Stromal cell of bone marrow (primary cell): ENCODE results near the gene POLR3H.
"Not testable (repeated sequence)": the region's sequence is repeated elsewhere in the genome, so short reads cannot be mapped to it uniquely, and the experiment has no call there.

ENCODE experiments used
- DNase-seq: peaks from one replicate; pipeline ENCODE4 v3.0.0-alpha.2; 2012; ENCODE audit warnings: low read depth

The POLR3H gene

DNA sequence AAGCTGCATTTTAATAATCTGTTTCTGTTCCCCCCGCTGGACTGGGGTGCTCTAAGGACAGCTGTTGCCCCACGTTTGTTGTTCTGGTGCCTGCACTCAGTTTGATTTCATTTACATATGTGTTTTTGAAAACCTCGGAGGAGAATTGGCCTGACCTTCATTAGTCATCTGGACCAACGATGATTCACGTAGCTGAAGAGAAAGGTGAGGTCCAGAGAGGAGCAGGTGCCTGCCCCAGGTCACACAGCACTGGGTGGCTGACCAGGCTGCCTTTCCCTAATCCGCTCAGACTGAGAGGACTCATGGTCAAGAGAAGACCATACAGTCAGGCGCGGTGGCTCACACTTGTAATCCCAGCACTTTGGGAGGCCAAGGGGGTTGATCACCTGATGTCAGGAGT lies 20.3 kb upstream of the POLR3H start:
- no peak for DNase-seq

DNA sequence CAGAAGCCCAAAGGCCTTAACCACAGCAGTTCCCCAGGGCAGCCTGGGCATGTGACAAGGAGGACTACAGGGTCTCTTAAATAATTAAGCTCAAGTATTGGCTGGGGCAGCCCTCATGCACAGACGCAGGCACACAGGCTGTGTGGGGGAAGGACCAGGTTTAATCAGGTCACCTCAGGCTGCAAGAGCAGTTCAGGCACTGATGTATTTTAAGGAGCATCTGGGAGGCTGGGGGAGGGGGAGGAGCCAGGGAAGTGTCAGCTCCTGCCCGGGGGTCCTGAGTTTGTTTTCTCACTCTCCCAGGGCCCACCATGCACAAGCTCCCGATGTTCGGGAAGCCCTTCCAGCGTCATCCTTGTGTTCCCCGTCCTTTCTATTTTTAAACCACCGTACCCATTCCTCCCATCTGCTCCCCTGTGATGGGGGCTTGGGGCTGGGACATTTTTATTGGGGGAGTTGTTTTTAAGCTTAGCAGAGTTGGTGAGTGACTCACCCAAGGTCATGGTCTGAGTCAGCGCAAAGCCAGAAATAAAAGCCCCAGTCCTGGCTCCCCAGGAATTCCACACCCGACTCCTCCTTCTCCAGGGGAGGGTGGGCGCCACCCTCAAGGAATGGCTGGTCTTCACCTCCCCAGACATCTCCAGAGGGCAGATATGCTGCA lies 18.9 kb upstream of the POLR3H start:
- DNase-seq, result no peak

DNA sequence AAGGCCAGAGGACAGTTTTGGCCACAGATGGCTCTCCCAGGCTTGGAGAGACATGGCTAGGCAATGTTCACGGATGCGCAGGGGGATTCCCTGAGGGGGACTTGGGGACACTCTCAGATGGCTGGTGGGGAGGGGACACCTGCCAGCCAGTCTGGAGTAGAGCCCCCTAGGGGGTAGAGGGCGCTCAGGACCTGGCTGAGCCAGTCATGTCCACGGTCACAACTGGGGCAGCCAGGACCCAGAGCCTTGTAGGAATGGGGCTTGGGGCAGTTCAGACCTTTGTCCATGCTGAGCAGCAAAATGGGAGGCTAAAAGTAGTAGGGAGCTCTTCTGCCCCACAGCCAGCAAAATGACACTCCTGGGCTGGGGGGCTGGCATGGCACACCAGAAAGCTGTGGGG lies 18.2 kb upstream of the POLR3H start:
- DNase-seq, result no peak

DNA sequence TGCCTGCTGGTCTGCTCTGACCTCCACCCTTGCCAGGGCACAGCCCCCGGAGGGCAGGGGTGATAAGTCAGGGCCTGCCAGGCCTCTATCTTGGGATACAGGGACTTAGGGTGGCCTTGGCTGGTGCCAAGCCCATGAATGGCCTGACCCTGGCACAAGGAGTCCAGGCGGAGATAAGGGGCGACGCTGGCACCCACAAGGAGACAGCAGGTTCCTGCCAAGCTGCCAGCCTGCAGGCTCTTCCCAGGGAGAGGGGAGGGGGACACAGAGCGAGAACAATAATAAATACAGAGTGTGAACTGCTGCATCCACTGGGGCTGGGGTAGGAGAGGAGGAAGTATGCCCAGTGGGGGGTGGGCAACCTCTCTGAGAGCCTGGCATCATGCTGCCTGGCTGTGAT lies 17.5 kb upstream of the POLR3H start:
- no peak for DNase-seq

DNA sequence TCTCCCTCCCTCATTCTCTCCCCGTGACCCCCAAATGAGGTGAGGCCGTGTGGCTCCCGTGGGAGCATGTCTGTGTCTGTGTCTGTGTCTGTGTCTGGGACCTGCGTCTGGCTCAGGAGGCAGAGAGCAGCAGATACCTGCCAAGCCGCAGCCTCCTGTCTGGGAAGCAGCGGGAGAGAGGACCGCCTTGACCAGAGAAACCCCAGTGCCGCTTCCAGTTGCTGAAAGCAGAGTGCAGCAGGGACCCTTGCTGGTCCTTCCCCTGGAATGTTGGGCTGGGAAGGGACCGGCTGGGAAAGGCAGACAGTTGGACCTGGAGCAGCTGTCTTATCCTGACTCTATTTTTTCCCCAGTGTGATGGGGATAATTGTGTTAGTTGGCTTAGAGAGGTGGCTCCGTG lies 17.1 kb upstream of the POLR3H start:
- DNase-seq, result no peak

DNA sequence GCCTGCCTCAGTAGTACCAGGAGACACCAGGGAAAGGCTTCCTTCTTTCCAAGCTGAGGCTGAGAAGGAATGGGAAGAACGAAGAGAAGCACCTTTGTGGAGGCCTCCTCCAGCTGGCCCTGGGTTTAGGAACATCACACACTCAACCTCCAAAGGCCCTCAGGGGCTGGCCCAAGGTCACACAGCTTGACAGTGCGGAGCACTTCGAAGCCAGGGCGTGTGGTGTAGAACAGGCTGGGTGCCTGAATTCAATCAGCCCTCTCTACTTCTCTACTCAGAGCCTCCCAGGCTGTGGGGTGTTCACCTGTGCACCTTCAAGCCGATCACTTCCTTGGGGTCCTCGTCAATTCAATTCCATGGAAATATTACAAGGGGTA lies 15.8 kb upstream of the POLR3H start:
- DNase-seq, result no peak

DNA sequence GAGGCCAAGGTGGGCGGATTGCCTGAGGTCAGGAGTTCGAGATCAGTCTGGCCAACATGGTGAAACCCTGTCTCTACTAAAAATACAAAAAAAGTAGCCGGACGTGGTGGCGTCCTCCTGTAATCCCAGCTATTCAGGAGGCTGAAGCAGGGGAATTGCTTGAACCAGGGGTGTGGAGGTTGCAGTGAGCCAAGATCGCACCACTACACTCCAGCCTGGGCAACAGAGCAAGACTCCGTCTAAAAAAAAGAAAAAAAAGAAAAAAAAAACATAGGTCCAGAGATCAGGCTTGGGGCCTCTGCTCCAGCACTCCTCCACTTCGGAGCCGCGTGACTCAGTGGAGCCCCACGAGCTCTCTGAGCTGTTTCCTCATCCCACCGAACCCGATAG lies 14.0 kb upstream of the POLR3H start:
- not testable (repeated sequence) for DNase-seq

DNA sequence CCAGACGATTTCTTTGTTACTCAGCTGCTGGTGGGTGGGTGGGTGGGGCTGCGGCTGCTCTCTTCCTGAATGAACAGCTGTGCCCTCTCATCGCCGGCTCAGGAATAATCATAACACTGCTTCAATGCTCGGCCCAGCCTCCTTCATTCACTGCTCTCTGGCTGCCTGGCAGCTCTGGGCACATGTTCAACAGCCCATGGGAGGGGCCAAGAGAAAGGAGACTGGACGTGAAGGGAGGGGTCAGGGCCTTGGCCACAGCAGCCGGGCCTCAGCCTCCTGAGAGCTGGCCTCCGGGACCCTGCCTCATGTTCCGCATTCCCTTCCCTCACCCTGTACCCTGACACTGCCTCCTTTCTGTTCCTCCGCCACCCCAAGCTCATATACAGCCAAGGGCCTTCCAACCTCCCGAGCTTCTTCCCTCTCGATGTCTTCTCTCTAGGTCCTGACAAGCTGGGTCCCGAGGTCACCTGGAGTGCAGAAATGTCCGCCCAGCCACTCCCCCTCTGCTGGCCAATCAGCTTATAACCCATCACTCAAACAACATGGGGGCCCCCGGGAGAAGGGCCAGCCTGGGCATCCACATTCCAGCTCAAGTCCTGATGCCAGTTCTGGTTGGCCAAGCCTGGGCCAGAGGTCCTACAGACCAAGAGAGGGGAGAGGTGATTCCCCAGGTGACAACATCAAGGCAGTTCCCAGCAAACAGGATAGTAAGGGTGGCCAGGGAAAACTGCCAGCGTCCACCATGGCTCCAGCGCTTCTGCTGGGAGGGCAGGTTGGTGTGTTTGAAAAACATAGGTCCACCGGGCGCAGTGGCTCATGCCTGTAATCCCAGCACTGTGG lies 13.4 kb upstream of the POLR3H start:
- peak; percentile 81 for DNase-seq

DNA sequence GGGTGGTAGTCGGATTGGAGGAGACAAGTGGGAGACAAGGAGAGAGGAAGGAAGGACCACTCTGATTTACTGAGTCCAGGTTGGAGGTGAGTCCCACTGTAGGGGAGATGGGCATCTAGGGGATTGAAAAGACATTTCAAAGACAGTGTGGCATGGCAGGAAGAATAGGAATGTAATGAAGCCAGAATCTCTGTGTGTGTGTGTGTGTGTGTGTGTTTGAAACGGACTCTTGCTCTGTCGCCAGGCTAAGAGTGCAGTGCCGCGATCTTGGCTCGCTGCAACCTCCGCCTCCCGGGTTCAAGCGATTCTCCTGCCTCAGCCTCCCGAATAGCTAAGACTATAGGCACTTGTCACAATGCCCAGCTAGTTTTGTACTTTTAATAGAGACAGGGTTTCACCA lies 12.3 kb upstream of the POLR3H start:
- DNase-seq, result no peak

DNA sequence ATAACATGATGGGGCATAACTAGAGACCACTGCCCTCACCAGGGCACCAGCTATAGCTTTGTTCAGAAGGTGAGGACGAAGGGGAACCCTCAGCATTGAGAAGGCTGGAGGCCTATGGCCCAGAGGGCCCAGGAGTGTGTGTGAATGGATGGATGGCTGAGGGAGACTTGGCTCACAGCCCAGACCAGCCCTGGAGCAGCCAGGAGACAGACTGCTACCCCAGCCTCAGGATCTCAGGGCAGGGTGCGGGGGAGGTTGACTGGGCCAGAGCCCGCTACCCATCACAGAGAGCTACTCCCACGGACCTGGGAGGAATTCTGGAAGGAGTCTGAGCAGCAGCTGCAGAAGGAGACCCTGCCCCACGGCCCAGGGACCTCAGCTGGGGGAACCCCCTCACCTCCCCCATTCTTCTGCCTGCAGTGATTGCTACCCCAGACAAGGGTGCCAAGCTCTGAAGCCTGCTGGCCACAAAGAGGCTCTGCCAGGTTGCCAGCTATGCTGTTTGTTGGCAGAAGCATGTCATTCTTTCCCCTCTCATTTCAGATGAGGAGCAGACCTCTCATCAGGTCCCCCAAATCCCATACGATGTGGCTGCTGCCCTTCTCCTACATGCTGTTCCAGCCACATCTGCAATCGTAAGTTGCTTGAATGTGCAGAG lies 11.2 kb upstream of the POLR3H start:
- DNase-seq, result no peak

DNA sequence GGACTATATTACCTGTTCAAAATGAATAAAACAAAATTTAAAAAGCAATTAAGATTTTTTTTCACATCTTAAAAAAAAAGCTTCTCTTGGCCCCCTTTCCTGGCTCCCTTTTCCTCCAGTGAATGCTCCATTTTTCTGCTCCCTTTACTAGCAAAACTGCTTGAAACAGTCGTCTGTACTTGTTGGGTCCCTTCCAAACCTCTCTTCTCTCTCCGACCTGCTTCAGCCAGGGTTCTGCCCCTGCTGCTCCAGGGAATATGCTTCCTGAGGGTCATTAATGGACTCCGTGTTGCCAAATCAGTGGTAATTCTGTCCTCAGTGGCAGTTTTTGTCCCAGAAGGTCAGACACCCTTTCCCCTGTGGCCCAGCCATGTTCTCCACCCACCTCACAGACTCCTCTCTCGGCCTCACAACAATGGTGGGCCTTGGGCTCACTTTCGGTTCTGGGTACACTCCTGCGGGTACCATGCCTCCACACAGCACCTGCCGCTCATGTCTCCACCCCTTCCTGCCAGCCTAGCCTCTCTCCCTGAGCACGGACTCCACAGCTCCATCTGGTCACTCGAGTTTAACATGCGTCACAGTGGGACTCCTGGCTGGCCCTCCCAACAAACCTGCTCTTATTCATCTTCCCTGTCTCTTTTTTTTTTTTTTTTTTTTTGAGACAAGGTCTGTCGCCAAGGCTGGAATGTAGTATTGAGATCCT lies 7.8 kb upstream of the POLR3H start:
- DNase-seq, result no peak

DNA sequence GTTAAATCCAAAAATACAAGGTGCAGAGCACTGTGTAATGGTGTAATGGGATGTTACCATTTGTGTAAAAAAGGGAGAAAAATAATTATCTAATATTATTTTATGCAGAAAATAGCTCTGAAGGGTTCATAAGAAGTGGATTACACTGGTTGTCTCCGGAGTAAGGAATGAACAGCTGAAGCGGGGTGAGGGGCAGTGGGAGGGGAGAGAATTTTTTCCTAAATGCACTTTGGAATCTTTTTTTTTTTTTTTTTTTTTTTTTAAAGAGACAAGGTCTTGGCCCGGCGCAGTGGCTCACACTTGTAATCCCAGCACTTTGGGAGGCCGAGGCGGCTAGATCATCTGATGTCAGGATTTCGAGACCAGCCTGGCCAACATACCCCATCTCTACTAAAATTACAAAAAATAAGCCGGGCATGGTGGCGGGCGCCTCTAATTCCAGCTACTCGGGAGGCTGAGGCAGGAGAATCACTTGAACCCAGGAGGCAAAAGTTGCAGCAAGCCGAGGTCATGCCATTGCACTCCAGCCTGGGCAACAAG lies 6.8 kb upstream of the POLR3H start:
- DNase-seq, result no peak

DNA sequence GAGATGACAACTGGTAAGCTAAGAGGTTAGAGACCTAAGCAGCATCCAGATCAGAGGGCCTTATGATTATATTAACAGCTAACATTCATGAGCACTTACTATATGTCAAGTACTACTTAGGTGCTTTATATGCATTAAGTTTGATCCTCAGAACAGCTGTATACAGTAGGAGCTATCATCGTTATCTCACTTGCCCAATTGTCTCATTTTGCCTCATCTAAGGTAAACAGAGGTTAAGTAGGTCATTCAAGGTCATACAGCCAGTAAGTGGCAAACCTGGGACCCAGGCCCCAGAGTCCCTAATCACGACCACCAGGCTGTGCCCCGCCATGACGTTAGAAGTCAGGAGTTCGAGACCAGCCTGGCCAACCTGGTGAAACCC lies 4.6 kb upstream of the POLR3H start:
- DNase-seq, result no peak

DNA sequence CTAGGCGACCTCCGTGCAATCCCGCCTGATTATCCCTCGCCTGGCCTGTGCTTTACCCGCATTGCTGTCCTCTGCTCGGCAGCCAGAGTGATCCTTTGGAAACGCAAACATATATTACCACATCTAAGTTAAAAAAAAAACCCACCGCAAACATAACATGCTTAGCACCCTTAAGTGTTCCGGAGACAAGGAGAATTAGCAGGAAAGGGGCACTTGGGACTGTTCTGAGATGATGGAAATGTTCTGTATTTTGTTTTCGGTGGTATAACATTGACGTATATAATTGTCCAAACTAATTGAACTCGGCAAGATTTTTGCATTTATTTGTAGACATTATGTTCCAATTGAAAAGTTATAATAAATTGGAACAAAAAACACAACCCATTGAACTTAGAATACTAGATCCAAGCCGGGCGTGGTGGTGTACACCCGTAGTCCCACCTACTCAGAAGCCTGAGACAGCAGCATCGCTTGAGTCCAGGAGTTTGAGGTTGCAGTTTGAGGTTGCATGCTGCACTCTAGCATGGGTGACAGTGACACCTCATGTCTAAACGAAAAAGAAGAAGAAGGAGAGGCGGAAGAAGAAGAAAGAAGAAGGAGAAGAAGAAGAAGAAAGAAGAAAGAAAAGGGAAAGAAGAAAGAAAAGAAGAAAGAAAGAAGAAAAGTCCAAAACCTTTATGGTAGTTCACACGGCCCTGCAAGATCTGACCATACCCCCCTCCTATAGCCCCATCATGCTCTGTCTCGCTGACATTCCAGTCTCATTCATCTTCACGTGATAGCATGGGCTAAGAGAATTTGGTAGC lies 604 bp upstream of the POLR3H start:
- no peak for DNase-seq

DNA sequence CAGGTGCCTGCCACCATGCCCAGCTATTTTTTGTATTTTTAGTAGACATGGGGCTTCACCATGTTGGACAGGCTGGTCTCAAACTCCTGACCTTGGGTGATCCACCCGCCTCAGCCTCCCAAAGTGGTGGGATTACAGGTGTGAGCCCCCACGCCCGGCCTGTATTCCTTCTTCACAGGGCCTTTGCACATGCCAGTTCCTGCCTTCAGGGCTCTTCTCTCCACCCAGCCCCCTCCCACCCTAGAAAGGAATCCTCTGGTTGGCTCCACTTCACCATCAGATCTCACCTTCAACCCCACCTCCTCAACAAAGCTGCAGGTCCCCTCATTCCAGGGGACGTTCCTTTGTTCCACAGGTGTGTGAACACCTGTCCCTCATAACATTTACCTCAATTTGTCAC lies 2.0 kb downstream of the POLR3H start:
- DNase-seq, result no peak

DNA sequence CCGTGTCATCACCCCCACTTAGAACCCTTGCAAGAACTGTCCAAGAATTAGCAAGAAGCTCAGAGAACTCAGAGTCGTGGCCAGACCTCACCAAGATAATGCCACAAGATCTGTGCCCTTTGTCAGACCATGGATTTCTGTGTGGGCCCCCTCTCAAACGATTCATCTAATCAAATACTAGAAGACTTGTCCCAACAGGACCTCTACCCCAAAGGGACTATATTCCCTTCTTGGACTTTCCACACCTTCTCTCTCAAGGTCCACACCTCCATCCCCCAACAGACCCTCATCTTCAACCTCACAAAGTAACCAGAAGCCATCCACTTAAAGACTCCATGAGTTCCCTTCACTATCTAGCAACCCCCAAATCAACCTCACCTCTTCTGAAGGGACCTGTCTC lies 2.8 kb downstream of the POLR3H start:
- no peak for DNase-seq

DNA sequence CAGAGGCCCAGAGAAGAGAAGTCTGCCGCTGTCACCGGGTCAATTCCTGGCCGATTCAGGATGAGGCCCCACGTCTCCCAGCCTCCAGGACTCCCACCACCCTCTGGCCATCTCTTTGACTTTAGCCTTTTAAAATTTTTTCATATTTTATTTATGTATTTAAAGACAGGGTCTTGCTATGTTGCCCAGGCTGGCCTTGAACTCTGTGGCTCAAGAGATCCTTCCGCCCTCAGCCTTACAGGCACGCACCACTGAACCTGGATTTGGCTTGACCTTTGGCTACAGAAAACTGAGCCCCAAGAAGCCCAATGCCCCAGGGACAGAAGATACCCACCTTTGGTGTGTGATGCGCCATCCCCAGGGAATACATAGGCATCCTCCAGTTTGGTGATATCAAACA lies 3.9 kb downstream of the POLR3H start:
- DNase-seq, result no peak

DNA sequence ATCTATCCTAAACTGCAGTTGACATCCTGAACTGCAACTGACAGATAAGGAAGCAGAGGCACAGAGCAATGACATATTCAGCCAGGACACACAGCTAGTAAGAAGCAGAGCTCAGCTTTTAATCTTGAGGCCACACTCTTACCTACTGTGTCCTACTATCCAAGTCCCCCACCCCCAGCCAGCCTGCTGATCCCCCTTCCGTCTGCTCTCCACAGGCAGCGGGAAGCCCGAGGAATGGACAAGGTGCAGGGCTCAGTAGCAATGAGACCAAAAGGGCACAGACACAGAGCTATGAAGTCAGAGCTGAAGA lies 4.3 kb downstream of the POLR3H start:
- DNase-seq, result no peak

DNA sequence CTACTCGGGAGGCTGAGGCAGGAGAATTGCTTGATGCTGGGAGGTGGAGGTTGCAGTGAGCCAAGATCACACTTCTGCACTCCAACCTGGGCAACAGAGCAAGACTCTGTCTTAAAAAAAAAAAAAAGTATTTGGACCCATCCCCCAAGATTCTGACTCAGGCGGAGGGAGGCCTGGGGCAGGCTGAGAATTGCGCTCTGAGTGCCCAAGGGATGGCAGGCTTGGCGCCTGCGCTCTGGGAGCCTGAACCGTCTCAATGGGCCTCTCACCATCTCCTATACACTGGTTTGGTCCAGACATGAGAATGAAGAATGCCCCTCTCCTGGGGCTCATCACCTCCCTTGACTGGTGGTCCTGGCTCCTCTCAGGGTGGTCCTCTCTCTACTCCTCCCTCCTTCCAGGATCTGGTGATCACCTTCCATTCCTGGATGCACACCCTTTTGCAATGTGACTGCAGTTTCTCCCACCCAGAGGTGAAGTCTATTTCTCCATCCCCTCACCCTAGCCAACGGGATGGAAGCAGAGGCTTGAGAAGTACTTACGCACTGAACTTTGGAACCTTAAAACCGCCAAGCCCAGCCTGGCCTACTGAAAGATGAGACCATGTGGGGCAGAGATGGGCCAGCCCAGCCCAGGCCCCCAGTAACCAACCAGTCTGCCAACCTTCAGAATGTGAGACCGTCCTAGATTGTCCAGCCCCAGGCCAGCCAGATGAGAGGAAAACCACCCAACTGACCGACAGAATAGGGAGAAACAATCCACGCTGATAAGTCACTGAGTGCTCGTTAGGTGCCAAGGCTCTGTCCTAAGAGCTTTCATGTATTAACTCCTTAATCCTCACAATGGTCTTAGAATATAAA lies 4.9 kb downstream of the POLR3H start:
- DNase-seq, result no peak

DNA sequence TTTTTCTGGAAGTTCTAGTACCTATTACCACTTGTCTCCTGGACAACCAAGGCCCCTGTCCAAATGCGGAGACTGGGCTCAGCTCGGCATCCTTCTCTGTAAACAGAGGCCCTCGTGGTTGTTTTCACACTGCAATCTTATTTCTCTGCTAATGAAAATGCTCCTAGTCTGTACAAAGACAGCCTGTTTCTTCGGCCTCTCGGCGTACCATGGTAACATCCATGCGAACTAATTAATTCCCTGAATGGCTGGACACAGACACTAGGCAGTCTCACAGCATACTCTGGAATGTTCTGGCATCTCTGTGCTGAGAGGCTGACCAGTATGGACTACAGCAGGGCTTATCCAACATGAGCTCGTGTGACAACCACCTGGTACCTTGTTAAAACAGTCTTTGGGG lies 5.7 kb downstream of the POLR3H start:
- DNase-seq, result no peak

DNA sequence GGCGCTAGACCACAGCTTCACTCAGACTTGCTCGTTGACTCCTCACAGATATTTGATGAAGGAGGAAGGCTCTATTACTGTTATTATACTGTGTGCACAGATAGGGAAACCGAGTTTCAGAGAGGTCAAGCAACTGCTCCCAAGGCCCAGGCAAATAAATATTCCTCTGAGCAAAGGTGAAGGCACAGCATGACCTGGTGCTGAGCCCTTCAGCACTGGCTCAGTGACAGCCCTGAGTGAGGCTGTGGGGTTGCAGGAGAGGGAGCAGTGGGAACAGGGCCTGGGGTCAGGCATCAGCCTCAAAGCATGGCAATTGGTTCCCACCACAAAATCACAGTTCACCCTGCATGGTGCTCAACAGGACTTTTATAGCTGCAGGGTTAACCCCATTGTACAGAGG lies 7.1 kb downstream of the POLR3H start:
- no peak for DNase-seq
